NT2/D1 (cell line): Measurements from ENCODE around the gene FHDC1.

Experiments
- SUZ12 ChIP-seq: IDR thresholded peaks from 2 replicates; pipeline ENCODE4 v1.6.1; 2011; ENCODE audit not compliant: insufficient read length, insufficient read depth; ENCODE audit errors: extremely low read depth
- YY1 ChIP-seq: IDR thresholded peaks from 2 replicates; pipeline ENCODE4 v1.6.1; 2011; ENCODE audit not compliant: insufficient read length, insufficient read depth
- ZNF274 ChIP-seq: IDR thresholded peaks from 2 replicates; pipeline ENCODE4 v1.6.1; 2011; ENCODE audit warnings: mild to moderate bottlenecking, low read depth, low read length

DNA sequence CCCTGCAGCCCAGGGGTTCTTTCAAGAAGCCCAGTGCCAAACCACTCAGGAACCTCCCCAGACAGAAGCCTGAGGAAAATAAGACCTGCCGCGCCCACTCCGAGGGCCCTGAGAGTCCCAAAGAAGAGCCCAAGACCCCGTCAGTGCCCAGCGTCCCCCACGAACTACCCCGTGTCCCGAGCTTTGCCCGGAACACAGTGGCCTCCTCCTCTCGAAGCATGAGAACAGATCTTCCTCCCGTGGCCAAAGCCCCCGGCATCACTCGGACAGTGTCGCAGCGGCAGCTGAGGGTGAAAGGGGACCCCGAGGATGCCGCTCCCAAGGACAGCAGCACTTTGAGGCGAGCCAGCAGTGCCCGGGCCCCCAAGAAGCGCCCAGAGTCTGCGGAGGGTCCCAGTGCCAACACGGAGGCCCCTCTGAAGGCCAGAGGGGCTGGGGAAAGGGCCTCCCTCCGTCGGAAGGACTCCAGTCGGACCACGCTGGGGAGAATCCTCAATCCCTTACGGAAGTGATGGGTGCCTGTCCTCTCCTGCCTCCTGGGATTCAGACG lies 40.2 kb downstream of the FHDC1 start:
- TF ChIP-seq YY1 (no peak), ZNF274 (no peak), SUZ12 (no peak)
